ENCODE data around the gene MRPS26. TPM values are rescaled to one million over a fixed set of nuclear protein-coding genes. Genes with fewer than 3 reads are reported as not detected.

MRPS26 gene
- polyA plus RNA-seq, 3 donors = 19.4 to 36.6 (median 29.8) TPM

- Mint-ChIP-seq H3K27ac (no peak overlapping the region), H3K27me3 (ENCODE audit: low read depth in 3 of 3) (peaks cover 15 to 38% (median 29%) of the 10 kb centered on the region in 3 donors), H3K36me3 (peaks cover 0 to 5% of the 10 kb centered on the region in 2 donors), H3K4me1 (peaks cover 10% of the 10 kb centered on the region), H3K4me3 (no peak overlapping the region), H3K9me3 (peaks cover 2 to 10% (median 3%) of the 10 kb centered on the region in 7 donors)
- Histone ChIP-seq H3K4me1 (ENCODE audit: control insufficient read depth in 1 of 2, insufficient read depth in 2 of 2, low read length in 2 of 2) (peaks cover 6 to 11% of the 10 kb centered on the region in 2 donors), H3K79me2 (ENCODE audit: insufficient read depth, low read length) (no peaks in the 10 kb centered on the region), H3K27ac (ENCODE audit: low read depth in 1 of 2, low read length in 2 of 2) (no peak overlapping the region), H4K20me1 (ENCODE audit: insufficient read depth, low read length) (no peaks in the 10 kb centered on the region), H2AFZ (ENCODE audit: insufficient read depth, low read depth, low read length, poor library complexity, severe bottlenecking) (no peak overlapping the region), H3K4me3 (replicated peaks in 1 of 3; ENCODE audit: low read depth in 2 of 3, low read length in 3 of 3) (no peak overlapping the region), H3K9ac (ENCODE audit: insufficient read depth, low read length, poor library complexity, severe bottlenecking) (no peak overlapping the region), H3K36me3 (replicated peaks in 1 of 2; ENCODE audit: control insufficient read depth in 1 of 2, insufficient read depth in 2 of 2, low read length in 2 of 2) (no peaks in the 10 kb centered on the region), H3K4me2 (replicated peaks; ENCODE audit: extremely low read depth, low read length, poor library complexity, severe bottlenecking) (no peak overlapping the region), H3K27me3 (ENCODE audit: control insufficient read depth in 2 of 2, insufficient read depth in 2 of 2, low read length in 2 of 2) (peaks cover 9 to 20% of the 10 kb centered on the region in 2 donors), H3K9me3 (replicated peaks in 1 of 2; ENCODE audit: control insufficient read depth in 1 of 2, insufficient read depth in 1 of 2, low read length in 2 of 2) (no peaks in the 10 kb centered on the region)
- TF ChIP-seq CTCF (IDR thresholded peaks at IDR 0.05) = no peak
- no peak for DNase-seq
- WGBS (ENCODE audit: insufficient coverage) = 92% methylated on average over 19 of the region's 23 CpGs
- intact Hi-C loops (cut with micrococcal nuclease) = no loop called here
Measured at GRCh38 chr20:3067139-3068014, 21.5 kb downstream of the MRPS26 start.

- Histone ChIP-seq H3K9me3 (replicated peaks in 1 of 2; ENCODE audit: control insufficient read depth in 1 of 2, insufficient read depth in 1 of 2, low read length in 2 of 2) (no peaks in the 10 kb centered on the region), H3K79me2 (ENCODE audit: insufficient read depth, low read length) (no peaks in the 10 kb centered on the region), H4K20me1 (ENCODE audit: insufficient read depth, low read length) (no peaks in the 10 kb centered on the region), H3K36me3 (replicated peaks in 1 of 2; ENCODE audit: control insufficient read depth in 1 of 2, insufficient read depth in 2 of 2, low read length in 2 of 2) (no peaks in the 10 kb centered on the region), H3K4me1 (ENCODE audit: control insufficient read depth in 1 of 2, insufficient read depth in 2 of 2, low read length in 2 of 2) (peaks cover 8 to 15% of the 10 kb centered on the region in 2 donors), H3K4me3 (replicated peaks in 1 of 3; ENCODE audit: low read depth in 2 of 3, low read length in 3 of 3) (no peak overlapping the region), H2AFZ (ENCODE audit: insufficient read depth, low read depth, low read length, poor library complexity, severe bottlenecking) (no peak overlapping the region), H3K9ac (ENCODE audit: insufficient read depth, low read length, poor library complexity, severe bottlenecking) (no peak overlapping the region), H3K4me2 (replicated peaks; ENCODE audit: extremely low read depth, low read length, poor library complexity, severe bottlenecking) (no peak overlapping the region), H3K27ac (ENCODE audit: low read depth in 1 of 2, low read length in 2 of 2) (no peak overlapping the region), H3K27me3 (ENCODE audit: control insufficient read depth in 2 of 2, insufficient read depth in 2 of 2, low read length in 2 of 2) (peaks cover 11 to 27% of the 10 kb centered on the region in 2 donors)
- no peak for DNase-seq
- Mint-ChIP-seq H3K36me3 (peaks cover 0 to 5% of the 10 kb centered on the region in 2 donors), H3K4me3 (no peak overlapping the region), H3K9me3 (peaks cover 3 to 14% (median 8%) of the 10 kb centered on the region in 7 donors), H3K4me1 (peaks cover 12% of the 10 kb centered on the region), H3K27ac (no peak overlapping the region), H3K27me3 (ENCODE audit: low read depth in 3 of 3) (peaks cover 22 to 45% (median 36%) of the 10 kb centered on the region in 3 donors)
- intact Hi-C loops (cut with micrococcal nuclease) = no loop called here
- TF ChIP-seq CTCF (IDR thresholded peaks at IDR 0.05) = no peak
- WGBS (ENCODE audit: insufficient coverage) = 76% methylated on average over 8 of the region's 8 CpGs
Measured at GRCh38 chr20:3068075-3068474, 22.2 kb downstream of the MRPS26 start.

Measured in CD14-positive monocyte (primary cell).